Lower lobe of right lung (tissue), 2 donors: ENCODE measurements around the gene MREG. TPM values are rescaled to one million over a fixed set of nuclear protein-coding genes. Genes with fewer than 3 reads are reported as not detected.
"Not testable (repeated sequence)": the region's sequence is repeated elsewhere in the genome, so short reads cannot be mapped to it uniquely, and the experiment has no call there.

Source experiments
- ATAC-seq, 2 donors: fragments of 200-7000 bp; cut with Tn5 transposase; one replicate each; pipeline ENCODE4 v1.9.1; 2020 to 2022; ENCODE audit warnings: mild to moderate bottlenecking in 2 of 2, moderate library complexity in 2 of 2
- DNase-seq: peaks from one replicate; pipeline ENCODE4 v3.0.0-alpha.2; 2020
- H3K27ac ChIP-seq: fragments of 200-600 bp; one replicate; pipeline ENCODE4 v1.8.0; 2022
- H3K27me3 ChIP-seq: fragments of 200-600 bp; one replicate; pipeline ENCODE4 v1.8.0; 2022; ENCODE audit warnings: low read depth
- H3K36me3 ChIP-seq: fragments of 200-600 bp; one replicate; pipeline ENCODE4 v1.8.0; 2022; ENCODE audit warnings: mild to moderate bottlenecking
- H3K4me1 ChIP-seq: fragments of 200-600 bp; one replicate; pipeline ENCODE4 v1.8.0; 2022
- H3K4me3 ChIP-seq: fragments of 200-600 bp; one replicate; pipeline ENCODE4 v1.8.0; 2022; ENCODE audit warnings: mild to moderate bottlenecking
- H3K9me3 ChIP-seq: fragments of 200-600 bp; one replicate; pipeline ENCODE4 v1.8.0; 2022
- CTCF ChIP-seq: fragments of 200-600 bp; IDR thresholded peaks from one replicate; pipeline ENCODE4 v1.8.0; 2022; ENCODE audit warnings: antibody characterized with exemption, mild to moderate bottlenecking
- intact Hi-C: fragments of 100-400 bp; cut with DNase I; formaldehyde crosslinking; loops from one replicate; pipeline ENCODE4 v1.11.0; 2022
- total RNA-seq: library from RNA; stranded (reverse); fragmentation: NEBNext Ultra II Directional; extraction: Animal tissue kit (Norgen Biotek cat#: 25700); gene quantifications from one replicate; pipeline ENCODE4 v1.2.1, GENCODE V29; 2021
- donor health status: DM: no; HTN: yes; CAD: no; lungs with severe emphysema.

The MREG gene
- total RNA-seq, 1 donor from 2014 or later, result 12.7 TPM

- DNase-seq, result no peak
Measured at GRCh38 chr2:216001216-216002100, 11.9 kb downstream of the MREG start.

GRCh38 chr2:215998636-215999035 lies 14.7 kb downstream of the MREG start:
- intact Hi-C loops, result no loop called here
- H3K4me1 ChIP-seq, result peaks cover 12% of the 10 kb centered on the region
- peaks cover 11% of the 10 kb centered on the region for H3K36me3 ChIP-seq
- ATAC-seq, result no peak
- no peaks in the 10 kb centered on the region for H3K9me3 ChIP-seq
- no peaks in the 10 kb centered on the region for H3K27me3 ChIP-seq
- H3K27ac ChIP-seq, result no peak overlapping the region
- no peak for TF ChIP-seq CTCF
- DNase-seq, result no peak
- H3K4me3 ChIP-seq, result no peak overlapping the region

More at GRCh38 chr2:216001216-216002100, 11.9 kb downstream of the MREG start:
- Histone ChIP-seq H3K4me1 (peaks cover 28% of the 10 kb centered on the region), H3K9me3 (no peaks in the 10 kb centered on the region), H3K4me3 (no peak overlapping the region), H3K36me3 (peaks cover 6% of the 10 kb centered on the region), H3K27ac (no peak overlapping the region), H3K27me3 (no peaks in the 10 kb centered on the region)
- intact Hi-C loops, result no loop called here
- no peak for ATAC-seq
- no peak for TF ChIP-seq CTCF

- intact Hi-C loops, result no loop called here
- Histone ChIP-seq H3K27me3 (no peaks in the 10 kb centered on the region), H3K27ac (no peak overlapping the region), H3K9me3 (no peaks in the 10 kb centered on the region), H3K4me3 (no peak overlapping the region), H3K36me3 (peaks cover 11% of the 10 kb centered on the region), H3K4me1 (peaks cover 6% of the 10 kb centered on the region)
- no peak for TF ChIP-seq CTCF
- DNase-seq, result no peak
- ATAC-seq, result no peak
Measured at GRCh38 chr2:215997219-215997618, 16.1 kb downstream of the MREG start.

- H3K4me1 ChIP-seq, result no peaks in the 10 kb centered on the region
- no peak overlapping the region for H3K4me3 ChIP-seq
- H3K36me3 ChIP-seq, result peaks cover 11% of the 10 kb centered on the region
- no peaks in the 10 kb centered on the region for H3K27me3 ChIP-seq
- no peak for TF ChIP-seq CTCF
- intact Hi-C loops, result no loop called here
- no peaks in the 10 kb centered on the region for H3K9me3 ChIP-seq
- DNase-seq, result no peak
- no peak for ATAC-seq
- no peak overlapping the region for H3K27ac ChIP-seq
Measured at GRCh38 chr2:215994911-215995310, 18.4 kb downstream of the MREG start.

- H3K4me3 ChIP-seq, H3K4me1 ChIP-seq, intact Hi-C loops, ATAC-seq, H3K27ac ChIP-seq, H3K27me3 ChIP-seq, H3K36me3 ChIP-seq, H3K9me3 ChIP-seq, DNase-seq: not testable (repeated sequence)
Measured at GRCh38 chr2:215988556-215989207, 24.7 kb downstream of the MREG start.

GRCh38 chr2:215985257-215985656 lies 28.1 kb downstream of the MREG start:
- H3K4me3 ChIP-seq, result no peak overlapping the region
- no peak for TF ChIP-seq CTCF
- ATAC-seq, result no peak

More at GRCh38 chr2:215985257-215985656, 28.1 kb downstream of the MREG start:
- Histone ChIP-seq H3K4me1 (no peaks in the 10 kb centered on the region), H3K36me3 (no peaks in the 10 kb centered on the region), H3K27ac (no peak overlapping the region), H3K27me3 (no peaks in the 10 kb centered on the region), H3K9me3 (no peaks in the 10 kb centered on the region)
- no peak for DNase-seq
- intact Hi-C loops, result no loop called here
